Measurements from ENCODE around the gene IPMK.

- TF ChIP-seq GABPA (IDR thresholded peaks at IDR 0.05; ENCODE audit: low read depth) (no peak), CTCF (IDR thresholded peaks at IDR 0.05; ENCODE audit: insufficient read depth, low read length) (no peak), POLR2AphosphoS5 (IDR thresholded peaks at IDR 0.05; ENCODE audit: low read depth) (no peak)
Measured at GRCh38 chr10:58237014-58237834, 30.5 kb downstream of the IPMK start.
